Ovary (tissue), 9 donors: ENCODE results near the gene ROBO1. TPM values are rescaled to one million over a fixed set of nuclear protein-coding genes. Genes with fewer than 3 reads are reported as not detected.
A peak's percentile ranks its signal among the peaks of the same experiment; 100 is the strongest.

Experiments used
- DNase-seq, 5 donors: peaks; one replicate each; pipeline ENCODE4 v3.0.0-alpha.2; 2019 to 2020
- H3K27ac ChIP-seq, 2 donors: fragments of 200-600 bp; one replicate each; pipeline versions ENCODE4 v1.5.1 to v1.8.0; 2019 to 2022
- H3K27me3 ChIP-seq: fragments of 200-600 bp; one replicate; pipeline ENCODE4 v1.8.0; 2022
- H3K36me3 ChIP-seq: fragments of 200-600 bp; sonication (generic); one replicate; pipeline ENCODE4 v1.5.1; 2019
- H3K4me1 ChIP-seq: one replicate; pipeline ENCODE4 v1.8.1; 2013; ENCODE audit warnings: mild to moderate bottlenecking, moderate library complexity; ENCODE audit not compliant: insufficient read depth
- H3K4me3 ChIP-seq: fragments of 200-600 bp; sonication (generic); one replicate; pipeline ENCODE4 v1.5.1; 2017
- H3K9me3 ChIP-seq, 2 donors: fragments of 200-600 bp in 1 of 2; sonication (generic) in 1 of 2; one replicate each; pipeline versions ENCODE4 v1.5.1 to v1.8.1; 2013 to 2019; ENCODE audit warnings: mild to moderate bottlenecking in 1 of 2, moderate library complexity in 1 of 2
- EP300 ChIP-seq: sonication (generic); formaldehyde crosslinking; IDR thresholded peaks from one replicate; pipeline ENCODE4 v1.6.1; 2017; ENCODE audit warnings: antibody characterized with exemption
- POLR2A ChIP-seq: fragments of 450-650 bp; IDR thresholded peaks from one replicate; pipeline ENCODE4 v1.6.1; 2017; ENCODE audit warnings: antibody characterized with exemption, mild to moderate bottlenecking, moderate library complexity
- WGBS, 3 donors: extraction: QIAGEN DNeasy Blood & Tissue Kit in 1 of 3; methylation state at CpG; one replicate each; pipeline versions ENCODE4 v1.1.5 to v1.1.7; 2013 to 2017; 5-methylcytosine and 5-hydroxymethylcytosine counted together
- intact Hi-C, 4 donors: fragments of 100-400 bp; cut with DNase I; formaldehyde crosslinking; loops; one replicate each; pipeline versions ENCODE4 v1.11.0 to v1.15.1; 2022 to 2023
- polyA plus RNA-seq, 2 donors: library from polyadenylated mRNA; stranded (reverse); fragments of 200-250 nt in 1 of 2; fragments of 350-450 nt in 1 of 2; fragmentation: Illumina TruSeq in 1 of 2; extraction: RNeasy Lipid Tissue Mini Kit (QIAGEN cat#74804) in 1 of 2; gene quantifications; one replicate each; pipeline ENCODE4 v1.2.3, GENCODE V29; 2013 to 2014
- total RNA-seq, 7 donors: library from RNA; depleted of rRNA in 2 of 7; stranded (reverse); fragments of >200 nt in 2 of 7; fragmentation: NEBNext Ultra II Directional in 3 of 7; extraction: Animal tissue kit (Norgen Biotek cat#: 25700) in 3 of 7; gene quantifications; one replicate each; pipeline versions ENCODE4 v1.1.0 to v1.2.4, GENCODE V29; 2016 to 2023
- TF ChIP-seq, protein P1 (sequence below), 3 donors: fragments of 450-650 bp in 2 of 3; fragments of 200-600 bp in 1 of 3; IDR thresholded peaks; one replicate each; pipeline versions ENCODE4 v1.5.1 to v1.8.0; 2016 to 2022; ENCODE audit warnings: antibody characterized with exemption in 3 of 3, mild to moderate bottlenecking in 1 of 3
- donor health status: DM: no; HTN: no; CAD: no; lungs with moderate emphysema.
- donor health status: DM: no; HTN: no; CAD: no.
- donor health status: Bipolar disorder and iron deficiency.
- donor health status: DM: yes; HTN: yes; CAD: no.
- donor health status: DM: no; HTN: no; CAD: no.
- donor health status: DM: yes; HTN: yes; CAD: no.

The ROBO1 gene
- total and polyA plus RNA-seq, 9 donors = 17.2 to 49.5 (median 29.0) TPM

DNA sequence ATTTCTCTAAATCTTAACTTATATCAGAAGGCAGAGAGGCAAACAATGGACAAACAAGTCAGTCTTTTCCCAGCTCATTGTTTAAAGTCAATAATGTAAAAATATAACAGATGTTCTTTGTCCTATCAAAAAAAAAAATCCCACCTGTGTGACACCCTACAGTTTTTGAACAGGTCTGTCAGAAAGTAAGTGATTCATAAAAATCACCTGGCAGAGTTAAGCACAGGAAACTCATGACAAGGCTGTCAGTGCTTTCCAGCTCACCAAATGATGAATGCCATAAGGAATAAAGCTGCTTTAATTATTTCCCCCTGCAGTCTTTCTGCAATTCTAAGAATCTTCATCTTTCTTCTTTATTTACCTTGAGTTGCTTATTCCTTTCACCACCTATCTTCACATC lies 30.3 kb downstream of the ROBO1 start:
- Histone ChIP-seq H3K36me3 (no peaks in the 10 kb centered on the region), H3K4me3 (no peak overlapping the region), H3K4me1 (no peaks in the 10 kb centered on the region), H3K9me3 (no peaks in the 10 kb centered on the region), H3K27me3 (no peaks in the 10 kb centered on the region), H3K27ac (no peak overlapping the region)
- no peak for TF ChIP-seq POLR2A
- no peak for TF ChIP-seq EP300
- TF ChIP-seq, protein P1, sequence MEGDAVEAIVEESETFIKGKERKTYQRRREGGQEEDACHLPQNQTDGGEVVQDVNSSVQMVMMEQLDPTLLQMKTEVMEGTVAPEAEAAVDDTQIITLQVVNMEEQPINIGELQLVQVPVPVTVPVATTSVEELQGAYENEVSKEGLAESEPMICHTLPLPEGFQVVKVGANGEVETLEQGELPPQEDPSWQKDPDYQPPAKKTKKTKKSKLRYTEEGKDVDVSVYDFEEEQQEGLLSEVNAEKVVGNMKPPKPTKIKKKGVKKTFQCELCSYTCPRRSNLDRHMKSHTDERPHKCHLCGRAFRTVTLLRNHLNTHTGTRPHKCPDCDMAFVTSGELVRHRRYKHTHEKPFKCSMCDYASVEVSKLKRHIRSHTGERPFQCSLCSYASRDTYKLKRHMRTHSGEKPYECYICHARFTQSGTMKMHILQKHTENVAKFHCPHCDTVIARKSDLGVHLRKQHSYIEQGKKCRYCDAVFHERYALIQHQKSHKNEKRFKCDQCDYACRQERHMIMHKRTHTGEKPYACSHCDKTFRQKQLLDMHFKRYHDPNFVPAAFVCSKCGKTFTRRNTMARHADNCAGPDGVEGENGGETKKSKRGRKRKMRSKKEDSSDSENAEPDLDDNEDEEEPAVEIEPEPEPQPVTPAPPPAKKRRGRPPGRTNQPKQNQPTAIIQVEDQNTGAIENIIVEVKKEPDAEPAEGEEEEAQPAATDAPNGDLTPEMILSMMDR (IDR thresholded peaks at IDR 0.05) = no peak
- intact Hi-C loops = no loop called here
- no peak for DNase-seq

DNA sequence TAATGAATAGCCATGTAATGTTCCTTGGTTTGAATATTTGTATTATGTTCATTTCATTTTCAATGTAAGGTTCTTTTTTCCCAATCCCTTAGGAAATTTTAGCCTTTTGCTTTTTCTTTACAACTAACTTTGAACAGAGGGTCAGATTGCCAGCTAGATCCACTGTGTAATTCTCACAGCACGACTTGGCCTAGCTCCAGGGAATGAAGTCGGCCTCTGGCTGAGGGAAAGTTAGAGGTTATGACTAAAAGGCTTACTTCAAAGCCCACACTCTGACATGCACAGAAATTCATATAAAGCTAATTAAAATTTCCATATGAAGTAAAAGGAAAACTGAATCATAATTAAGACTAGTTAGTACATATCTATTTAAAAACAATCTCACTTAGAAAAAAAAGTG lies 38.7 kb downstream of the ROBO1 start:
- intact Hi-C loops = no loop called here
- WGBS, 3 donors = 7 to 14% (median 9%) methylated on average over 2 of the region's 2 CpGs
- DNase-seq = peak in 4 of 5 donors; percentile 14 to 43 (median 25)

DNA sequence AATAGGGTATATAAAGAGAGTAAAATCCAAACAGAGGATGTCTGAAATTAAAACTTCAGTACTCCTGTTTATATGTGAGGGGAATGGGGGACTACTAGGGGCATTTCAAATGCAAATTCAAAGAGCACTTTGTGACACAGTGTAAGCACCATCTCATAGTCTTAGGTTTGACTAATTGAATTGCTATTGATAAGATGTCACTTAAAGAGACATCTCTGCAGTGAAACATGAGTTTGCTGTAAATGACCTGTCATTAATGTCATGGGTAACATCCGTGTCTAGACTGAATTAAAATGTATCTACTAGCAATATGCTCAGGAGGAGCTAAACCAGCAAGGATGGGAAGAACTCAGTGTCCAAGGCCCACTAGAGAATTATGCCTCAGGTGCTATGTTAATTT lies 41.0 kb downstream of the ROBO1 start:
- no peak overlapping the region for H3K4me3 ChIP-seq
- intact Hi-C loops = no loop called here
- no peak for DNase-seq
- H3K9me3 ChIP-seq = no peaks in the 10 kb centered on the region
- H3K27me3 ChIP-seq = no peaks in the 10 kb centered on the region
- no peaks in the 10 kb centered on the region for H3K4me1 ChIP-seq
- no peak overlapping the region for H3K27ac ChIP-seq
- H3K36me3 ChIP-seq = no peaks in the 10 kb centered on the region
- WGBS, 3 donors = 79 to 86% (median 86%) methylated on average over 1 of the region's 1 CpG
- TF ChIP-seq, protein P1 (IDR thresholded peaks at IDR 0.05) = no peak
- TF ChIP-seq POLR2A (no peak), EP300 (no peak)

More for the DNA sequence above, 38.7 kb downstream of the ROBO1 start:
- TF ChIP-seq EP300 = no peak
- TF ChIP-seq POLR2A = no peak
- TF ChIP-seq, protein P1 (IDR thresholded peaks at IDR 0.05) = no peak
- H3K4me3 ChIP-seq = no peak overlapping the region
- H3K4me1 ChIP-seq = no peaks in the 10 kb centered on the region
- no peaks in the 10 kb centered on the region for H3K9me3 ChIP-seq
- no peak overlapping the region for H3K27ac ChIP-seq
- H3K27me3 ChIP-seq = no peaks in the 10 kb centered on the region
- H3K36me3 ChIP-seq = no peaks in the 10 kb centered on the region

DNA sequence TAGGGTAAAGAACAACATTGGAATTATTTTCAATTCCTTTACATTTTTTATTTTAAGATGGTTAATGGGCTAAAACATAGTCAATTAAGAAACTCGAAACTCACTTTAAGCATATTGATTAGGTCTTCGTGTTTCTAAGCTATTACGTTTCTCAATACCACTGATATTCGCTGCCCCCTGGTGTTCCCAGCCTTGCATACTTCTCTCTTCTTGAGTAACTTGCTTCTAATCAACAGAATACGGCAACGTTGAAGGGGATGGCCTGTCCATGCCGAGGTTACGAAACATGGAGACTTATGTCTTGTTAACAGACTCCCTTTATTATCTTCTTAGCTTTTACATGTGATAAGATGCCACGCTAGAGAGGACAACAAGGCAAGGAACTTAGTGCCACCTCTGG lies 43.6 kb downstream of the ROBO1 start:
- no peak overlapping the region for H3K27ac ChIP-seq
- WGBS, 3 donors = 81 to 86% (median 83%) methylated on average over 9 of the region's 9 CpGs

More for the DNA sequence above, 43.6 kb downstream of the ROBO1 start:
- Histone ChIP-seq H3K36me3 (no peaks in the 10 kb centered on the region), H3K4me3 (no peak overlapping the region), H3K9me3 (no peaks in the 10 kb centered on the region), H3K4me1 (no peaks in the 10 kb centered on the region), H3K27me3 (no peaks in the 10 kb centered on the region)
- intact Hi-C loops = no loop called here
- no peak for DNase-seq
- TF ChIP-seq EP300 = no peak
- TF ChIP-seq, protein P1 (IDR thresholded peaks at IDR 0.05) = no peak
- no peak for TF ChIP-seq POLR2A
